HL-60/S4 treated with retinoic acid at 250 ng/mL for 4 days and 3 days (cell line): ENCODE measurements around the gene AP5Z1.
"Not testable (repeated sequence)": the region's sequence is repeated elsewhere in the genome, so short reads cannot be mapped to it uniquely, and the experiment has no call there.

ENCODE experiments used
- in situ Hi-C: fragments of 300-500 bp; cut with MboI; formaldehyde crosslinking; loops from 2 replicates; pipeline ENCODE4 v1.7.0; 2022; ENCODE audit warnings: low sequenced_read_pairs

The AP5Z1 gene

GRCh38 chr7:4785371-4785770 is 9.9 kb downstream of the AP5Z1 start:
- in situ Hi-C loops, result no loop called here

GRCh38 chr7:4786015-4786414 is 10.6 kb downstream of the AP5Z1 start:
- in situ Hi-C loops, result no loop called here

- in situ Hi-C loops, result no loop called here
These were observed 12.1 kb downstream of the AP5Z1 start for GRCh38 chr7:4787541-4787940.

- in situ Hi-C loops, result no loop called here
These were observed 12.7 kb downstream of the AP5Z1 start for GRCh38 chr7:4787947-4788626.

- in situ Hi-C loops, result no loop called here
These were observed 13.3 kb downstream of the AP5Z1 start for GRCh38 chr7:4788627-4789189.

- in situ Hi-C loops, result no loop called here
These were observed 14.0 kb downstream of the AP5Z1 start for GRCh38 chr7:4789194-4790077.

- in situ Hi-C loops, result no loop called here
These were observed 14.6 kb downstream of the AP5Z1 start for GRCh38 chr7:4790078-4790465.

GRCh38 chr7:4790516-4790991 is 15.1 kb downstream of the AP5Z1 start:
- in situ Hi-C loops, result no loop called here

- in situ Hi-C loops, result no loop called here
These were observed 15.8 kb downstream of the AP5Z1 start for GRCh38 chr7:4791101-4791737.

GRCh38 chr7:4791738-4792536 is 16.5 kb downstream of the AP5Z1 start:
- in situ Hi-C loops, result no loop called here

GRCh38 chr7:4792537-4793126 is 17.2 kb downstream of the AP5Z1 start:
- in situ Hi-C loops, result no loop called here

- in situ Hi-C loops, result not testable (repeated sequence)
These were observed 18.1 kb downstream of the AP5Z1 start for GRCh38 chr7:4793385-4793993.

- in situ Hi-C loops, result not testable (repeated sequence)
These were observed 18.7 kb downstream of the AP5Z1 start for GRCh38 chr7:4794171-4794570.

GRCh38 chr7:4794591-4795350 is 19.3 kb downstream of the AP5Z1 start:
- in situ Hi-C loops, result no loop called here

- in situ Hi-C loops, result no loop called here
These were observed 21.0 kb downstream of the AP5Z1 start for GRCh38 chr7:4796453-4796852.

- in situ Hi-C loops, result no loop called here
These were observed 22.7 kb downstream of the AP5Z1 start for GRCh38 chr7:4797858-4798705.

GRCh38 chr7:4798706-4799235 is 23.3 kb downstream of the AP5Z1 start:
- in situ Hi-C loops, result no loop called here
